ENCODE measurements around the gene FNDC5. TPM values are rescaled to one million over a fixed set of nuclear protein-coding genes. Genes with fewer than 3 reads are reported as not detected.

The FNDC5 gene
- total RNA-seq, 2 experiments from 2014 or later = not detected

DNA sequence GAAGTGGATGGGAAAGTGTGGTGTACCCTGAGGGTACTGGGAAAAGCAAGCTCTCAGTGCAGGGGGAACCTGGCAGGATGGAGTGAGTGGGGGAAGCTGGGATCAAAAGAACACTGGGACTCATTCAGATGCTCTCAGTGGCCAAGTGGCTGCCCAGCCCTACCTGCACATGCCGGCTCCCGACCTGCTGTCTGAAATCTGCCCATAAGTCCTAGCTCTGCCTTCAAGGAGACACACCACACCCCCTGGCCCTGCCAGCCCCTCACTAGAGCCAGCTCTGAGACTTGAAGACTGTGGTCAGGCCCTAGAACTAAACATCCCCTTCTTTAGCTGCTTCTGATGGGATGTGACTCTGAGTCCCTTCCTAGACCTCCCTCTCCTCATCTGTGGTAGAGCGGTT is 28.2 kb upstream of the FNDC5 start:
- Histone ChIP-seq H3K36me3 (ENCODE audit: insufficient read depth, low read length) (no peaks in the 10 kb centered on the region), H3K4me1 (ENCODE audit: insufficient read depth, low read length) (peaks cover 13% of the 10 kb centered on the region), H3K27me3 (ENCODE audit: control insufficient read depth in 1 of 2, insufficient read depth in 2 of 2, low read length in 2 of 2) (peaks cover 31 to 61% of the 10 kb centered on the region in 2 experiments), H3K9me3 (ENCODE audit: control insufficient read depth in 1 of 2, insufficient read depth in 1 of 2, low read length in 2 of 2) (peaks cover 0 to 14% of the 10 kb centered on the region in 2 experiments), H3K4me3 (ENCODE audit: low read length) (no peak overlapping the region), H3K27ac (ENCODE audit: low read depth in 1 of 2, low read length in 2 of 2) (no peak overlapping the region)
- no peak overlapping the region for H3K27ac Mint-ChIP-seq
- ATAC-seq (ENCODE audit: poor library complexity) (no peak), DNase-seq (no peak)
- POLR2A ChIA-PET = no interaction called here
- H3K4me1 Mint-ChIP-seq (ENCODE audit: low read depth) = peaks cover 10% of the 10 kb centered on the region
- H3K9me3 Mint-ChIP-seq = no peaks in the 10 kb centered on the region
- intact Hi-C loops (cut with DNase I, micrococcal nuclease) = no loop called here
- TF ChIP-seq, protein P1, sequence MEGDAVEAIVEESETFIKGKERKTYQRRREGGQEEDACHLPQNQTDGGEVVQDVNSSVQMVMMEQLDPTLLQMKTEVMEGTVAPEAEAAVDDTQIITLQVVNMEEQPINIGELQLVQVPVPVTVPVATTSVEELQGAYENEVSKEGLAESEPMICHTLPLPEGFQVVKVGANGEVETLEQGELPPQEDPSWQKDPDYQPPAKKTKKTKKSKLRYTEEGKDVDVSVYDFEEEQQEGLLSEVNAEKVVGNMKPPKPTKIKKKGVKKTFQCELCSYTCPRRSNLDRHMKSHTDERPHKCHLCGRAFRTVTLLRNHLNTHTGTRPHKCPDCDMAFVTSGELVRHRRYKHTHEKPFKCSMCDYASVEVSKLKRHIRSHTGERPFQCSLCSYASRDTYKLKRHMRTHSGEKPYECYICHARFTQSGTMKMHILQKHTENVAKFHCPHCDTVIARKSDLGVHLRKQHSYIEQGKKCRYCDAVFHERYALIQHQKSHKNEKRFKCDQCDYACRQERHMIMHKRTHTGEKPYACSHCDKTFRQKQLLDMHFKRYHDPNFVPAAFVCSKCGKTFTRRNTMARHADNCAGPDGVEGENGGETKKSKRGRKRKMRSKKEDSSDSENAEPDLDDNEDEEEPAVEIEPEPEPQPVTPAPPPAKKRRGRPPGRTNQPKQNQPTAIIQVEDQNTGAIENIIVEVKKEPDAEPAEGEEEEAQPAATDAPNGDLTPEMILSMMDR (IDR thresholded peaks at IDR 0.05) = no peak
- H3K27me3 Mint-ChIP-seq = peaks cover 83% of the 10 kb centered on the region
- CTCF ChIA-PET = no interaction called here
- H3K36me3 Mint-ChIP-seq (ENCODE audit: low read depth) = no peaks in the 10 kb centered on the region
- H3K4me3 Mint-ChIP-seq = no peak overlapping the region

DNA sequence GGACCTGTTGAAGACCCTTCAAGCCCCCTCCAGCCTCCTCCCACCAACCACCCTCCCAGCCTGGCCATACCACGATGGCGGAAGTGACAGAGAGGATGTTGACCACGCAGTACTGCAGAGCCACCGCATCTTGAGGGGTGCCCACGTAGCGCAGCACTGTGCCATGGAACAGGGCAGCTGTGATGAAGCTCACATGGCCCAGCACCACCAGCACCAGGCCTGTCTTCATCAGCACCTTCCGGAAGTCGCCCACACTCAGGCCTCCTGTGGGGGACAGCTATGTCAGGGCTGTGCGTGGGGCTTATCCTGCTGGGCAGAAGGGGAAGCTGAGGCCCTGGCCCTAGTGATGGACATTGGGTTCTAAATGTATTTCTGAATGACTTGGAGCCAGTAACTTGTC is 27.3 kb upstream of the FNDC5 start:
- intact Hi-C loops (cut with DNase I, micrococcal nuclease) = no loop called here
- Mint-ChIP-seq H3K4me3 (no peak overlapping the region), H3K4me1 (ENCODE audit: low read depth) (peaks cover 10% of the 10 kb centered on the region), H3K27ac (no peak overlapping the region), H3K36me3 (ENCODE audit: low read depth) (no peaks in the 10 kb centered on the region), H3K27me3 (peaks cover 87% of the 10 kb centered on the region), H3K9me3 (no peaks in the 10 kb centered on the region)
- H3K4me3 ChIP-seq (ENCODE audit: low read length) = no peak overlapping the region
- ATAC-seq (ENCODE audit: poor library complexity) (no peak), DNase-seq (no peak)
- ChIA-PET CTCF (interaction anchor here (0.6 kb wide), 1 partner anchor 371 kb away, joined by 3 read pairs; no protein-coding TSS in a partner anchor), POLR2A (no interaction called here)
- TF ChIP-seq, protein P1 (IDR thresholded peaks at IDR 0.05) = no peak
- peaks cover 0 to 16% of the 10 kb centered on the region in 2 experiments for H3K9me3 ChIP-seq (ENCODE audit: control insufficient read depth in 1 of 2, insufficient read depth in 1 of 2, low read length in 2 of 2)
- peaks cover 39 to 70% of the 10 kb centered on the region in 2 experiments for H3K27me3 ChIP-seq (ENCODE audit: control insufficient read depth in 1 of 2, insufficient read depth in 2 of 2, low read length in 2 of 2)
- H3K4me1 ChIP-seq (ENCODE audit: insufficient read depth, low read length) = peaks cover 22% of the 10 kb centered on the region
- no peaks in the 10 kb centered on the region for H3K36me3 ChIP-seq (ENCODE audit: insufficient read depth, low read length)
- no peak overlapping the region for H3K27ac ChIP-seq (ENCODE audit: low read depth in 1 of 2, low read length in 2 of 2)

DNA sequence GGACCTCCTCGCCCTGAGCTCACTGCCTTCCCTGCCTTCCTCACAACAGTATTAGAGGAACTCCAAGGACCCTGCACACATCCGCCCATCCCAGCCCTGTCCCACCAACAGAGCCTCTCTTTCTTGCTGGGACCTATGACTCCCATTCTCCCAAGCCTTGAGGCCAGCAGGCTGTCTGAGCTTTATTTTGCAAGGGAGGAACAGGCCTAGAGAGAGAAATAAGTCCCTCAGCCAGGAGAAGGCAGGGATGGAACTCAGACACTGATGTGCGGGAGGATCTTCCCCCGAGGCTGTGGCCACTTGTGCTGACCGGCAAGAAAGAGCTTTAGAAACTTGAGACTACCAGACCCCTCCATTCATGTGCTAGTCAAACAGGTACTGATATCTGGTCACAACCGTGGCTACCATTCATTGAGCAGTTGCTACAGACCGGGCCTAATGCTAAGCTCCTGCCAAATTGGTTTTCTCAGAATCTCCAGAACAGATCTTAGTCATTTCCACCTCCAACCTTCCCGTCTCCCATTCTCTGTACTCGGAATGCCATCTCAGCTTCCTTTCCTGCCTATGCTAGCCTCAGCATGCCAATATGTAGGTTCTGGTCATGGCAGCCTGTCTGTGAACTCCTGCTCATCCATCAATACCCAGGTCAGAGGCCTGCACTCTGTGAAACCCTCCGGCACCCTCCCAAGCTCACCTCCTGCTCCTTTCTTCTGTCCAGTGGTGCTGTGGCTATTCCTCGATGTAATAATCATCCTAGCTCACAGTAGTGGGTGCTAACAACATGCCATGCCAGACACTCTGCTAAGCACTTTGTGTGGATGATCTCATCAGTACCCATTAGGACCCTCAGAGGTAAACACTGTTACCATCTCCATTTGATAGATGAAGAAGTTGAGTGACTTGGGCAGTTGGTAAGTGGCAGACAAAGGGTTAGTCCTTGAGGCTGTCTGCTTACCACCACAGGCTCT is 26.7 kb upstream of the FNDC5 start:
- no peak overlapping the region for H3K27ac ChIP-seq (ENCODE audit: low read depth in 1 of 2, low read length in 2 of 2)
- H3K9me3 Mint-ChIP-seq = no peaks in the 10 kb centered on the region
- ChIA-PET POLR2A (no interaction called here), CTCF (interaction anchor here (0.5 to 0.6 kb wide), 2 partner anchors 56 to 370 kb away, joined by 3 read pairs; no protein-coding TSS in a partner anchor)
- peaks cover 14% of the 10 kb centered on the region for H3K4me1 Mint-ChIP-seq (ENCODE audit: low read depth)
- no peak overlapping the region for H3K27ac Mint-ChIP-seq
- H3K4me3 Mint-ChIP-seq = no peak overlapping the region
- peaks cover 86% of the 10 kb centered on the region for H3K27me3 Mint-ChIP-seq
- TF ChIP-seq, protein P1 (IDR thresholded peaks at IDR 0.05) = no peak
- DNase-seq = no peak
- ATAC-seq (ENCODE audit: poor library complexity) = no peak
- peaks cover 27% of the 10 kb centered on the region for H3K4me1 ChIP-seq (ENCODE audit: insufficient read depth, low read length)
- H3K9me3 ChIP-seq (ENCODE audit: control insufficient read depth in 1 of 2, insufficient read depth in 1 of 2, low read length in 2 of 2) = peaks cover 0 to 21% of the 10 kb centered on the region in 2 experiments
- no peaks in the 10 kb centered on the region for H3K36me3 ChIP-seq (ENCODE audit: insufficient read depth, low read length)
- no peak overlapping the region for H3K4me3 ChIP-seq (ENCODE audit: low read length)
- peaks cover 38 to 71% of the 10 kb centered on the region in 2 experiments for H3K27me3 ChIP-seq (ENCODE audit: control insufficient read depth in 1 of 2, insufficient read depth in 2 of 2, low read length in 2 of 2)
- H3K36me3 Mint-ChIP-seq (ENCODE audit: low read depth) = no peaks in the 10 kb centered on the region
- intact Hi-C loops (cut with DNase I, micrococcal nuclease) = no loop called here

Measured in CD4-positive, alpha-beta T cell (primary cell).